Chondrocyte (in vitro differentiated cells): Measurements from ENCODE around the gene HHEX. TPM values are rescaled to one million over a fixed set of nuclear protein-coding genes. Genes with fewer than 3 reads are reported as not detected.

ENCODE experiments used
- DNase-seq: peaks from one replicate; pipeline ENCODE4 v3.0.0; 2021; ENCODE audit warnings: mixed read lengths, low spot score
- H3K27ac Mint-ChIP-seq: one replicate; pipeline ENCODE4 v1.8.0; 2021; ENCODE audit warnings: mild to moderate bottlenecking, moderate library complexity, mixed read lengths; ENCODE audit not compliant: unreplicated experiment
- H3K27me3 Mint-ChIP-seq: 2 replicates; pipeline ENCODE4 v1.8.0; 2021; ENCODE audit warnings: low read depth, mixed read lengths
- H3K36me3 Mint-ChIP-seq: 2 replicates; pipeline ENCODE4 v1.8.0; 2021; ENCODE audit warnings: low read depth, mixed read lengths
- H3K4me1 Mint-ChIP-seq: 2 replicates; pipeline ENCODE4 v1.8.0; 2021; ENCODE audit warnings: low read depth, mild to moderate bottlenecking, mixed read lengths
- H3K4me3 Mint-ChIP-seq: one replicate; pipeline ENCODE4 v1.8.0; 2021; ENCODE audit warnings: mild to moderate bottlenecking, moderate library complexity, mixed read lengths; ENCODE audit not compliant: unreplicated experiment
- H3K9me3 Mint-ChIP-seq: 2 replicates; pipeline ENCODE4 v1.8.0; 2021; ENCODE audit warnings: low read depth, mixed read lengths
- total RNA-seq: library from RNA; stranded (reverse); gene quantifications from 3 replicates; pipeline ENCODE4 v1.2.1, GENCODE V29; 2021
- TF ChIP-seq, protein P1 (sequence below): fragments of 200-600 bp; sonication (generic); IDR thresholded peaks from 2 replicates; pipeline ENCODE4 v1.5.0; 2021; ENCODE audit warnings: antibody characterized with exemption, mild to moderate bottlenecking, moderate library complexity

The HHEX gene
- total RNA-seq, 1 donor from 2014 or later = 0.80 TPM

DNA sequence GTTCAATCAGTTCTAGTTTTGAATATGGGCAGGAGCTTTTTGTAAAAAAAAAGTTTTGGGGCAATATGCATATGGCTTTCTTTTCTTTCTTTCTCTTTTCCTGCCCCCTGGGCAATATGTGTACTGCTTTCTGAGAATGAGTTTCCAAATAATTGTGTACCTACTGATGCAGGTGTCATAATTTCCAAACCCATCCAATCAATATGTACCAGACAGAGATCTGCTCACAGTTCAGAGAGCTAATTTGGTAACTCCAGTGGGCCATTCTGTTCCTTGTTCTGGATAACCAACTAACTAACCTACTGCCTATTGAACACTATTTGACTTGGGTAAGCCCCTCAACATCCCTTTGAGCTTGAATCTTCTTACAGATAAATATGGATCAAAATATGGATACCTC is 32.6 kb downstream of the HHEX start:
- Mint-ChIP-seq H3K9me3 (no peaks in the 10 kb centered on the region), H3K27ac (no peak overlapping the region)

DNA sequence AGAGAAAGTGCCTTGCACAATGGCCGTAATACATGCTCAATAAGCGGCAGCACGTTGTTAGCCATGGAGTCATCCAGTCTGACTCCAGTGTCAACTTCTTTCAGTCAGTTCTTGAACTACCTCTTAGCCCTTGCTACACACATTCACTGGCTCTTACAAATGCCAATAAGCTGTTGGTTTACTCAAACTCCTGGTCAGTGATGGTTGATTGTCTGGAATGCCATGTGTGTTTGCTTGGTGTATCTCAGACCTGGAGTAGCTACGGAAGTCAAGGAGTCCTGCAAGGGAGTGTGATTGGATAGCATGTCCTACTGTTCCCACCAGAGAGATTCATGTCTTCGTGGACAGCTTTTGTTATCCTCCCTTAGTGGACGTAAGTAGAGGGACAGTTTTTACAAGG is 37.4 kb downstream of the HHEX start:
- TF ChIP-seq, protein P1, sequence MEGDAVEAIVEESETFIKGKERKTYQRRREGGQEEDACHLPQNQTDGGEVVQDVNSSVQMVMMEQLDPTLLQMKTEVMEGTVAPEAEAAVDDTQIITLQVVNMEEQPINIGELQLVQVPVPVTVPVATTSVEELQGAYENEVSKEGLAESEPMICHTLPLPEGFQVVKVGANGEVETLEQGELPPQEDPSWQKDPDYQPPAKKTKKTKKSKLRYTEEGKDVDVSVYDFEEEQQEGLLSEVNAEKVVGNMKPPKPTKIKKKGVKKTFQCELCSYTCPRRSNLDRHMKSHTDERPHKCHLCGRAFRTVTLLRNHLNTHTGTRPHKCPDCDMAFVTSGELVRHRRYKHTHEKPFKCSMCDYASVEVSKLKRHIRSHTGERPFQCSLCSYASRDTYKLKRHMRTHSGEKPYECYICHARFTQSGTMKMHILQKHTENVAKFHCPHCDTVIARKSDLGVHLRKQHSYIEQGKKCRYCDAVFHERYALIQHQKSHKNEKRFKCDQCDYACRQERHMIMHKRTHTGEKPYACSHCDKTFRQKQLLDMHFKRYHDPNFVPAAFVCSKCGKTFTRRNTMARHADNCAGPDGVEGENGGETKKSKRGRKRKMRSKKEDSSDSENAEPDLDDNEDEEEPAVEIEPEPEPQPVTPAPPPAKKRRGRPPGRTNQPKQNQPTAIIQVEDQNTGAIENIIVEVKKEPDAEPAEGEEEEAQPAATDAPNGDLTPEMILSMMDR = no peak
- H3K27me3 Mint-ChIP-seq = peaks cover 13% of the 10 kb centered on the region
- no peaks in the 10 kb centered on the region for H3K9me3 Mint-ChIP-seq
- no peak overlapping the region for H3K27ac Mint-ChIP-seq
- DNase-seq = no peak
- H3K36me3 Mint-ChIP-seq = no peaks in the 10 kb centered on the region
- H3K4me1 Mint-ChIP-seq = no peaks in the 10 kb centered on the region
- H3K4me3 Mint-ChIP-seq = no peak overlapping the region

More for the DNA sequence above, 32.6 kb downstream of the HHEX start:
- TF ChIP-seq, protein P1 = no peak
- Mint-ChIP-seq H3K4me3 (no peak overlapping the region), H3K36me3 (no peaks in the 10 kb centered on the region), H3K27me3 (peaks cover 22% of the 10 kb centered on the region), H3K4me1 (no peaks in the 10 kb centered on the region)
- DNase-seq = no peak

DNA sequence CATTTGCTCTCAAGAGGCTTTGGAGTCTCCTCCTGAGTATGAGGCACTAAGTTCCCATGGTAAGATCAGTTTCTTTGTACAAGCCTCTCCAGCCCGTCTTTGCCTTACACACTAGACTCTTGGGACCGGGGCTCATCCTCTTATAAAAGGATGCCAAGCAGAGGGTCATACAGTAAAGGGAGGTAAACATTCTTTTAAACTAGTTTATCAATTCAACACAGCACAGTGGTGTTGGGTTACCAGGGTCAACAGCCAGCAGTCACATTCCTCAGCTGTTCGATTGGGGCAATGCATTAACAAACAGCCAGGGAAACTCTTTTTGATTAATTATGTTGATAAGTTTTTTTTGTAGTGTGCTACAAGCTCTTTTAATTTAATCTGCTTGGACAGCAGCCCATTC is 37.8 kb downstream of the HHEX start:
- no peaks in the 10 kb centered on the region for H3K36me3 Mint-ChIP-seq
- TF ChIP-seq, protein P1 = no peak
- peaks cover 13% of the 10 kb centered on the region for H3K27me3 Mint-ChIP-seq
- H3K4me1 Mint-ChIP-seq = no peaks in the 10 kb centered on the region
- no peak for DNase-seq
- no peaks in the 10 kb centered on the region for H3K9me3 Mint-ChIP-seq
- no peak overlapping the region for H3K27ac Mint-ChIP-seq
- H3K4me3 Mint-ChIP-seq = no peak overlapping the region

DNA sequence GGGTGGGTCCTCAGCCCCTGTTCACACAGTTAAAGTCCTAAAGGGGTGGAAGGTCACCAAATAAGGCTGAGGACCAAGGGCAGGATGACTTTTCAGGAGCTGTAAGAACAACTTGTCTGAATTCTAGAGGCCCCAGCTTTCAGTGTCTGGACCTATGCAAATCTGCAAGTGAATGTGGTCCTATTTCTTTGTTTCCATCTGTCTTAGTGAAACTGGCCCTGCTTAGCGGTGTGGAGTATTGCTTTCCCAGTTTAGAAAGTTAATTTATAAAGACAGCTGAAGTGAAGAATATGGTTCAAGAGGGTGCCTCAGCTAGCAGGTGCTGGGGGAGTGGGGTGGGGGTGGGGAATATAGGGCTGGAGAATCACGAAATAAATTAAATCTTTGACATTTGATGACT is 40.1 kb downstream of the HHEX start:
- H3K36me3 Mint-ChIP-seq = no peaks in the 10 kb centered on the region
- H3K9me3 Mint-ChIP-seq = no peaks in the 10 kb centered on the region
- H3K27me3 Mint-ChIP-seq = peaks cover 10% of the 10 kb centered on the region
- H3K4me3 Mint-ChIP-seq = no peak overlapping the region
- TF ChIP-seq, protein P1 = no peak
- no peaks in the 10 kb centered on the region for H3K4me1 Mint-ChIP-seq
- no peak overlapping the region for H3K27ac Mint-ChIP-seq
- DNase-seq = no peak

DNA sequence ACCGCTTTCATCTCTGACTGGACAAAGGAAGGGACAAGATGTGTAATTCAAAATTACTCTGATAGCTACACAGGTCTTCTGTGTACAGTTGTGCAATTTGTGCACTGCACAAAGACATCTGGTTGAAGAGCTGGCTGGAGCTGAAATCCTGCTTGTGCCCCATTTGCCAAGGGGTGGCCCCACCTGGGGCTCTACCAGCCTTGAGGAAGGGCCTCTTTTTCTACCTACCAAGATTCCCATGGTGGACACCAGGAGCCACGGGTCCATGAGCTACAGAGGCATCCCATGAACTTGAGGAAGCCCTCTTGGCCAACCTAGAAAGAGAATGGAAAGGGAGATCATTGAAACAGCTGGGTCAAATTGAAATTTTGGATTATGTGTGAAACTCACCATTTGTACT is 43.2 kb downstream of the HHEX start:
- DNase-seq = no peak
- TF ChIP-seq, protein P1 = no peak

More for the DNA sequence above, 43.2 kb downstream of the HHEX start:
- H3K36me3 Mint-ChIP-seq = no peaks in the 10 kb centered on the region
- H3K4me3 Mint-ChIP-seq = no peak overlapping the region
- no peaks in the 10 kb centered on the region for H3K9me3 Mint-ChIP-seq
- H3K27me3 Mint-ChIP-seq = peaks cover 6% of the 10 kb centered on the region
- no peaks in the 10 kb centered on the region for H3K4me1 Mint-ChIP-seq
- no peak overlapping the region for H3K27ac Mint-ChIP-seq
